HG02642 (cell line): Measurements from ENCODE around the gene TOR4A.

Experiments
- ATAC-seq: cut with Tn5 transposase; IDR thresholded peaks from one replicate; pipeline ENCODE4 v1.9.1; 2021; ENCODE audit warnings: mild to moderate bottlenecking; ENCODE audit not compliant: unreplicated experiment, poor library complexity

TOR4A gene

DNA sequence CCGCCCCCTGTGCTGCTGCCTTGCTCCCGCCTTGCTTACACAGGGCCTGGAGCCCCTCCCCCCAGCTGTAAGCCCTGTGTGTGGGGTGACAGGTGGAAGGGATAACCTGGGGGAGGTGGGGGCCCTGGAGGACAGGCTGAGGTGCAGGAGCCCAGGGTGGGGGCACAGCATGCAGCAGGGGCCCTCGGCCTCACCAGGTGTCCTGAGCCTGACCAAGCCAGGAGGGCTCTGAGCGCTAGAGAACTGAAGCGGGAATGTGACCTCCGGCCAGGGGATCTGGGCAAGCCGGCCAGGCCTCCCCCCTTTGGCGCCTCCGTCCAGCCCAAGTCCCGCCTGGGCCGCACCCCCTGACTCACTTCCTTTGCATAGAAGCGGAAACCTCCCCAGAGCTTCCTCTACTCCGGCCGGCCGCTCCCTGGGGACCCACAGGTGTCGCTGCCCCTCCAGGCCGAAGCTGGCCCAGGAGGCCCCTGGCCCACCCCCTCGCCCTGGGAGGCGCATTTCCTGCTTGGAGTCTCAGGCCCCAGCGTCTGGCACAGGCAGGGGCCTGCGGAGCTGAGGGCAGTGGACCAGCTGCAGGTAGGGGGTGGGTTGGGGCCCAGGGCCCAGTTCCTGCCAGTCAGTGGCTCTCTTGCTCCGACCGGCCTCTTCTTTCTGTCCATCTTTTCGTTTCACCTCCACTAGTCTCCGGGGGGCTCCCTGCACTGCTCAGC is at the start of gene TOR4A:
Gene TOR4A, plus strand, starts transcription at position 398 of the 713 bp plus-strand sequence. CDS start 964 bp downstream, outside the sequence.
- peak; percentile 60 for ATAC-seq

DNA sequence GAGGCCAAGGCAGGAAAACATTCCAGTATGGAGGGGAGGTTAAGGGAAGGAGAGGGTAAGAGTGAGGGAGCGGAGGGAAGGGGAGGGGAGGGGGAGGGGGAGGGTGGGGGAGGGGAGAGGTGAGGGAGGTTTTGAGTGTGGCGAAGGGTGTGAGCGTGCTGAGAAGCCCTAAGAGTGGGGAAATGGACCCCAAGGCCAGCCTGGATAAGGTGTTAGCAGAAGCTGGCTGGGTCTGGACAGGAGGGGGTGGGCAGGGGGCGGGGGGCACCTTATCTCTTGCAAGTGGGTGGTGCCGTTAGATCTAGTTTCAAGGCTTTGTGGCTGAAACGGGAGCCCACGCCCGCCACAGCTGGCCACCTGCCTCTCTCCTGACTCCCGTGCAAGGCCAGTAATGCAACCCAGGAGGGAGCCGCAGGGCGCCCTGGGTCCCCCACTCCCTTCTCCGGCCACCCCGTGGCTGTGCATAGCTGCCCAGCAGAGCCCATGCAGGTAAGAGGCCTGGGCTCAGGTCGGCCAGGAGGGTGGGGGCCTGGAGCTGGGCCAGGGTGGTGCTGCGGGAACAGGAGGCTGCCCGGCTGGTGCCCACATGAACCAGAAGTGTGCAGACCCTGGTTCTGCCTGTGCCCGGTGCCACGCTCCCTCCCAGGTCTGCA is 49.5 kb upstream of the TOR4A start:
- ATAC-seq: no peak

DNA sequence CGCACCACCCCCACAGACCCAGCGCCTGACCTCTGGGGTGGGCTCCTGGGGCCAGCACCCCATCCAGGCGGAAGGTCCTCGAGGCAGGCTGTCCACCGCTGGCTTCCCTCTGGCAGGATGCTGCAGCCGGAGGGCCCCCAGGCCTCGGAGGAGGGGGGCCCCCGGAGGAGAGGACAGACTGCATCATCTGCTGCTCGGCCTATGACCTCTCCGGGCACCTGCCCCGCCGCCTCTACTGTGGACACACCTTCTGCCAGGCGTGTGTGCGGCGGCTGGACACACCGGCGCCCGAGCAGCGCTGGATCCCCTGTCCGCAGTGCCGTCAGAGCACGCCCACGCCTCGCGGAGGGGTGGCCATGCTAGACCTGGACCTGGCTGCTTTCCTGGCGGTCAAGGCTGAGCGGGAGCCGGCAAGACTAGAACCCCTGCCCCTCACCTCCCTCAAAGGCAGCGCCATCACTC is 49.0 kb upstream of the TOR4A start:
- ATAC-seq: no peak

DNA sequence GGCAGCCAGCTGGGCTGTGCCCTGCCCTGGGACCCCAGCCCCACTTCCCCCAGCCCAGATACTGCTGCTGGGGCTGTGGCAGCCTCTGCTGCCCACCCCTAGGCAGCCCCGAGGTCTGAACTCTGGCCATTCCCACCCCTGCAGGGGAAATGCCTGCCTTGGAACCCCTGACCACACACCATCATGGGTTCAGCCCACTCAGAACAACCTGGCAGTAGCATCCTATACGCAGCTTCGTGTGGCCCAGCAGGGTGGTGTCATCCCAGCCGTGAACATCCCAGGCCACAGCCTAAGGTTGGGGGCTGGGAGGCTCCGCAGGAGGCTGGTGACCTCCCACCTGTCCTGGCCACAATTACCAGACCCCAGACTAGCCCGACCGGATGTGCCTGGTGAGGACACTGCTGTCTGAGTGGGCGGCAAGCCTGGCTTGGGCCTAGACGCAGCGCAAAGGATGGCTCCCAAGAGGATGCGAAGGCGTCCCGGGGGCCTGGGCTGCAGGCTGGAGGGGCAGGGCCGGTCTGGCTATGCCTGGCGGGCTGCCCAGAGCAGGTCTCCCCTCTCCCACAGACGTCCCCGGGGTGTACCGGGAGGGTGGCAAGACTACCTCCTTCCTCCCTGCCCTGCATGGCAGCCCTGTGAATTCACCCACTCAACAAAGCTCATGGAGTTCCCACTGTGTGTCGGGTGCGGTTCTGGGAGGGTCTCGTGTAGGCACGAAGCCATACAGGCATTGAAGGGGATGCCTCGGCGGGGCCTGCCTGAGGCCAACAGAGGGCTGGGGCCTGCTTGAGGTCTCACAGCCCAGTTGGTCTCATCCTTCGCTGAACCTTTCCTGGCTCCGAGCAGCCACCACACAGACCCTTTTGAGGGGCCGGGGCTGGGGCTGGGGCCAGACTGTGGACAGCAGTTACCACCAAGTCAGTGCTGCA is 48.3 kb upstream of the TOR4A start:
- no peak for ATAC-seq

DNA sequence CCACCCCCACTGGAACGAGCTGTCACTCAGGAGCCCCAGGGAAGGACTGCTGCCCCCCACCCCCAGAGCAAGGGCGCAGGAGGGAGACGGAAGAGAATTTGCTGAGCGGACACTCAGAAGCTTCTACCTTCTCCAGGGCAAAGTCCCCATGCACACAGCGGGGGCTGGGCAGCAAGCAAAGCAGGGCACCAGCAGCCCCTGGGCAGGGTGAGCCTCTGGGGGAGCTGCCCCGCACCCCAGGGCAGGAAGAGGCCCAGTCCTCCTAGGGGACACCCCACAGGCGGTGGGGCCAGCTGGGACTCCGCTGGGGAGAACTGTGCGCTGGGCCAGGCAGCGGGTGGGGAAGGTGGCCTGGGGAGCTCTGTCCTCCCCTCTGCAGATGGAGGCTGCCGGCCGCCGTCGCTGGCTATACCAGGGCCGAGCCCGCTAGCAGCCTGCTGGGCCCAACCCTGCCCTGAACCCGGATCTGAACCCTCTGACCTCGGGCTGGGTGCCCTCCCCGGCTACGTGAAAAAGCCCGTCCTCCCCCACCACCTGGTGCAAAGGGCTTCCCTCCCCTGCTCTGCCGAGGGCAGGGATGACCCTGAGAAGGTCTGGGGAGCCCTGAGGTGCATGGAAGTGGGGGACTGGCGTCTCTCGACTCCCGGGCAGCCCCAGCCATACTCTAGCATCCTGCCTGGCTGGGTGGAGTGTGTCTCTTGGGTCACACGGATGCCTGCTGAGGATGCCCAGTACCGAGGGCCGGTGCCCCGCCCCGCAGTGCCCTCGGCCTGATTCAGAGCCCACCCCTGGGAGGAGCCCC is 47.4 kb upstream of the TOR4A start:
- no peak for ATAC-seq

DNA sequence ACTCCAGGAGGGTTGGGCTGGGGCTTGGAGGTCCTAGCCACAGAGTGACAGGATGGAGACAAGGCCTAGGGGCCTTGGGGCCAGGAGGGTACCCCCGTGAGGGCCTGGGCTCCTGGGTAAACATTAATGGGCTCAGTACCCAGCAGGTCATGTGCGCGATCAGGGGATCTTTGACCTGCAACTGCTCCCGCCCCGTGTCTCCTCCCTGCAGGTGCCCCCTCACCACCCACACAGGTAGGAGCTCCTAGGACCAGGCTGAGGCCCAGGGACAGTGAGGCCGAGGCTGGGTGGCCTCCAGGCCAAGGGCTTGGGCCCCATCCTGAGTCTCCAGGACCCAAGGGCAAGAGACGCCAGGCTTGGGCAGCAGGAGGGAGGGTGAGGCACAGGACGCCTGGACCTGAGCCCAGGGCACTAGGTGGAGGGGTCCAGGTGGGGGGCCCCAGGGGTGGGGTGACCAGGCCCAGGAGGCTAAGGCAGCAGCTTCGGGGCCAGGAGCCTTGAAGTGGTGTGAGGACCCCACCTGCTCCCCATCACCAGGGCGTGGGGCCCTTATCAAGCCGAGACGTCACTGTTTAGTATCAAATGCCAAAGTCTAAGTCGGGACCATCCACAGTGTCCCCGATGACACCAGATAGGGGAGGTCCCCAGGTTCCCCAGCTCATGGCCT is 46.7 kb upstream of the TOR4A start, which contains the start of gene SLC34A3:
Gene SLC34A3, plus strand, starts transcription at position 197 of the 667 bp plus-strand sequence. CDS start 802 bp downstream, outside the sequence.
- ATAC-seq: no peak

DNA sequence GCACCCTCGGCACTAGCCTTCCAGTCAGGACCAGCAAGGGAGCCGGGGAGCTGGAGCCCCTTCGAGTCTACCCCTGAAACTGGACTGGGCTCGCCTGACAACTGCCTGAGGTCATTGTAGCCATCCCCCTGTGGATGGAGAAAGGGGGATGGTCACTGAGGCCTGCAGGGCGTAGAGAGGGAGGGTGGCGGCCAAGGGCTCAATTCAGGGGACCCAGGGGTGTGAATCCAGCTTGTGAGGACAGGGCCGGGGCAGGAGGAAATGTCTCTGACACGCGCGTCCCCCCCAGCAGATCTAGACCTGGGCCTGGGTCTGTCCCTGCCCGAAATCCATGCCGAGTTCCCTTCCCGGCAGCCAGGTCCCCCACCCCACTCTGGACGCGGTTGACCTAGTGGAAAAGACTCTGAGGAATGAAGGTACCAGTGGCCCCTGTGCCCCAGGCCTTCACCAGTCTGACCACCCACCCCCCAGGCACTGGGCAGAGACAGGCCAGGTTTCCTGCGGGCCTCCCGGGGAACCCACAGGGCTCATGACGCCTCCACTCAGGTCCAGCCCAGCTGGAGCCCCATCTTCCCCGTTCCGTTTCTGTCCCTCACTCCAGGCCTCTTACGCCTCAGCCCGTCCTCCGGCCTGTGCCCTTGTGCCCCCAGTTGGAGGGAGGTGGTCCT is 46.0 kb upstream of the TOR4A start:
- ATAC-seq: no peak

DNA sequence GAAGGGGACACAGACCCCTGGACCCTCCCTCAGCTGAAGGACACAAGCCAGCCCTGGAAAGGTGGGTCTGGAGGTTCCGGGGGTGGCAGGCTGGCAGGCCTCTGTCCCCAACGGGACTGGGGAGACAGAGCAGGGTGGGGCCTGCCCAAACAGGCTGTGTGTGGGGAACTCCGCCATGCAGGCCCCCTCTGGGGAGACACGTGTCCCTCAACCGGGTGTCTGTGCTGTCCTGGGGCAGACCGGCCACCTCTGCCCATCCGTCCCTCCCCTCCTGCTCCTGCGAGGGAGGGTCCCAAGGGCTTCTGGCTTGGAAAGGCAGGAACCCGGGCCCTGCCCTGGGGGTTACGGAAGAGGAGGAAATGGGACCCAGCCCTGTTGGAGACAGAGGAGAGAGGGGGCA is 45.4 kb upstream of the TOR4A start:
- no peak for ATAC-seq

DNA sequence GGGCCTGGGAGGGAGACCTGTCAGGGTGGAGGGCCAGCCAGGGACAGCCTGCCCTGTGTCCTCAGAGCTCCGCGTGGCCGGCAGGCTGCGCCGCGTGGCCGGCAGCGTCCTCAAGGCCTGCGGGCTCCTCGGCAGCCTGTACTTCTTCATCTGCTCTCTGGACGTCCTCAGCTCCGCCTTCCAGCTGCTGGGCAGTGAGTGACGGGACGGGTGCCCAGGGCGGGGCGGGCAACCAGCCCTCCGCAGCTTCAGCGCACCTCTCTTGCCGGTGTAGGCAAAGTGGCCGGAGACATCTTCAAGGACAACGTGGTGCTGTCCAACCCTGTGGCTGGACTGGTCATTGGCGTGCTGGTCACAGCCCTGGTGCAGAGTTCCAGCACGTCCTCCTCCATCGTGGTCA is 45.0 kb upstream of the TOR4A start:
- ATAC-seq: no peak

DNA sequence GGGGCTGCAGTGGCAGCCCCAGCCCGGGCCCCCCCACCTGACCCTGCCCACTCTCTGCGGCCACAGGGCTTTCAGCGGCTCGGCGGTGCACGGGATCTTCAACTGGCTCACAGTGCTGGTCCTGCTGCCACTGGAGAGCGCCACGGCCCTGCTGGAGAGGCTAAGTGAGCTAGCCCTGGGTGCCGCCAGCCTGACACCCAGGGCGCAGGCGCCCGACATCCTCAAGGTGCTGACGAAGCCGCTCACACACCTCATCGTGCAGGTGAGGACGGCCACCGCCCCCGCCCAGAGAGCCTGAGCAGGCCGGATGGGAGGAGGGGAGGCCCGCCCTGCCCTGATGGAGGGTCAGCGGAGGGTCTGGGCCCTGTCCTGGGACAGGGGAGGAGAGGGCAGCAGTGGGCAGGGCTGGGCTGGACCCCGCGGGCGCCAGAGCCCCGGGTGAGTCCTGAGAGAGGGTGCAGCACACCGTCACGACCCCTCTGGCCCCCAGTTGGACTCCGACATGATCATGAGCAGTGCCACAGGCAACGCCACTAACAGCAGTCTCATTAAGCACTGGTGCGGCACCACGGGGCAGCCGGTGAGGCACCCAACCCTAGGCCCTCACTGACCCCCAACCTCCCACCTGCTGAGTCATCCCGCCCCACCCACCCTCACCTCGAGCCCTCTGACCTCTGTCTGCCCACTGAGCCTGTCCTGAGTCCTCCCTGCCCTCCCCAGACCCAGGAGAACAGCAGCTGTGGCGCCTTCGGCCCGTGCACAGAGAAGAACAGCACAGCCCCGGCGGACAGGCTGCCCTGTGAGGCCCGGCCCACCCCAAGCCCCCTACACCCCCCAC is 44.2 kb upstream of the TOR4A start:
- ATAC-seq: no peak

DNA sequence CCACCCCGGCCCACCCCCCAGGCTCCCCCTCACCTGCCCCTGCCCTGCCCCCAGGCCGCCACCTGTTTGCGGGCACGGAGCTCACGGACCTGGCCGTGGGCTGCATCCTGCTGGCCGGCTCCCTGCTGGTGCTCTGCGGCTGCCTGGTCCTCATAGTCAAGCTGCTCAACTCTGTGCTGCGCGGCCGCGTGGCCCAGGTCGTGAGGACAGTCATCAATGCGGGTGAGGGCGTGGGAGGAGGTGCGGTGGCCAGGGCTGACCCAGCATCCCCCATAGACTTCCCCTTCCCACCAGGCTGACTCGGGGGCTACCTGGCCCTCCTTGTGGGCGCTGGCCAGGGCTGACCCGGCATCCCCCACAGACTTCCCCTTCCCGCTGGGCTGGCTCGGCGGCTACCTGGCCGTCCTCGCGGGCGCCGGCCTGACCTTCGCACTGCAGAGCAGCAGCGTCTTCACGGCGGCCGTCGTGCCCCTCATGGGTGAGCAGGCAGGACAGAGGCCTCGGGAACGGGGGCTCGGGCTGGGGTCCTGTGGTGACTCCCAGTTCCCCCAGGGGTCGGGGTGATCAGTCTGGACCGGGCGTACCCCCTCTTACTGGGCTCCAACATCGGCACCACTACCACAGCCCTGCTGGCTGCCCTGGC is 43.4 kb upstream of the TOR4A start:
- ATAC-seq: no peak

DNA sequence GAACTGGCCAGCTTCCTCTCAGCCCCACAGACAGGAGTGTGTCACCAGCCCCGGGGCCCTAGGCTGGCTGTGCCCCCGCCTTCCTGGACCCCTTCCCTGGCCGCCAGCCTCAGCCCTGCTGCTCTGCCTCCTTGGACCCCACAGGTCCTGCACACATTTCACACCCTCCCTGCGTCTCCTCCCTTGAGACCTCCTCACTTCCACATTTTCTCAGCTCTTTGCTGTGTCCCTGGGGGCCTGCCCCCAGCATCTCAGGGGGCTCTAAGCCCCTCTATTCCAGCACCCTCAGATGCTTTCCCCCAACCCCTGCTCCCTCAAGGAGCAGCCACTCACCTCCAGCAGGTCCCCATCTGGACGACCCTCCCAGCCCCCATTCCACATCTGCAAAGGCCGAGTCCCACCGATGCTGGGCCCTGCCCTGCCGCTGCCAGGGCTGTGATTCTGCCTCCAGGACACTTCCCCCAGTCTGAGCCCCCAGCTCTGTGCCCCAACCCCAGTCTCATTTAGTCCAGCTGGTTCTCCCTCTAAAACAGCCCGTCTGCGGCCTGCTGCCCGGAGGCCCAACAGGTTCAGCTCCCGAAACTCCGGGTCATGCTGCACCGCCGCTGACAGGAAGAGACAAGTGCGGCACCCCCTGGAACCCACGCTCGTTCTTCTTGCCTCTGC is 42.6 kb upstream of the TOR4A start:
- no peak for ATAC-seq

DNA sequence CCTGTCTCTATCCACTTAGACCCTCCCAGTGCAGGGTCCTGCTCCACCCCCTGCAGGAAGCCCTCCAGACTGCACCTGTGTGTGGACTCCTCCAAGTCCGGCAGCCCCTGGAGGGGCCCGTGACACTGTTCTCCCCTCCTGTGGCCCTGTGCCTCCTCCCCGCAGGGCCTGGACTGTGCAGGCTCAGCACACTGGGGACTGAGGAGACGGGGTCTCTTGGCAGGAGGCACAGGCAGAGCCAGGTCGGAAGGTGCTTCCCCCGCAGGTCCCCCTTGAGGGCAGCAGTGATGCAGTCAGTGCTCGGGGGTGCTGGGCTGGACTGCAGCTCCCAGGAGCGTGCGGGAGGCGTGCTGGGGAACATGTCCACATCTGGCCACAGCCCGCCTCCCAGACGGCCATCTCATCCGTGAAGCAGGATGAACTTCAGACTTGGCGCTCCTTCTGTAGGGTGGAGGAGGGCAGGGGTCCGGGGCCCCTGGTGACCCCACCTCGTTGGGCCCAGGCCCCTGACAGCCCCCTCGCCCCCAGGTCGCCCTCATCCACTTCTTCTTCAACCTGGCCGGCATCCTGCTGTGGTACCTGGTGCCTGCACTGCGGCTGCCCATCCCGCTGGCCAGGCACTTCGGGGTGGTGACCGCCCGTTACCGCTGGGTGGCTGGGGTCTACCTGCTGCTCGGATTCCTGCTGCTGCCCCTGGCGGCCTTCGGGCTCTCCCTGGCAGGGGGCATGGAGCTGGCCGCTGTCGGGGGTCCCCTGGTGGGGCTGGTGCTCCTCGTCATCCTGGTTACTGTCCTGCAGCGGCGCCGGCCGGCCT is 41.9 kb upstream of the TOR4A start:
- no peak for ATAC-seq

DNA sequence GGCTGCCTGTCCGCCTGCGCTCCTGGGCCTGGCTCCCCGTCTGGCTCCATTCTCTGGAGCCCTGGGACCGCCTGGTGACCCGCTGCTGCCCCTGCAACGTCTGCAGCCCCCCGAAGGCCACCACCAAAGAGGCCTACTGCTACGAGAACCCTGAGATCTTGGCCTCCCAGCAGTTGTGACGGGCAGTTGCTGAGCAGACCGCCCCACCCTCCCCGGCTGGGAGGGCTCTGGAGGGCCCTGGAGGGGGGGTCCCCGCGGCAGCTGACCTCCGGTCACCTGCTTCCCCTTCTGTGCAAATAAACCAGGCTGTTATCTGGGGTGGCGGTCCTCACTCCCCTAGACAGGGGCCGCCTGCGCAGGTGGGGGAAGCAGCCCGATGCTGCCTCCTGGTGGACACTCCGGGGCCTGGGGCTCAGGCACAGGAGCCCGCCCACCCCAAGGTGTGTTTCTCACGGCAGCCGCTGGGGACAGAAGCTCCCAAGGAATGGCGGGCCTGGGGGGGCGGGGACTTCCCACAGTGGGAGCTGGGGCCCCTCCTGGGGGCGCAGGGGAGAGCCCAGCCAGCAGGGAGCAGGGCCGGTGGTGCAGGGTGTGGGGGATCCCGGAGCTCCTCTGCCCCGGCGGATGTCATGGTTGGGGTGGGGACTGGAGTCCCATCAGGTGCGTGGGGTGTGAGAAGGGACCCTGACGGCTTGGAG is 41.1 kb upstream of the TOR4A start:
- no peak for ATAC-seq

DNA sequence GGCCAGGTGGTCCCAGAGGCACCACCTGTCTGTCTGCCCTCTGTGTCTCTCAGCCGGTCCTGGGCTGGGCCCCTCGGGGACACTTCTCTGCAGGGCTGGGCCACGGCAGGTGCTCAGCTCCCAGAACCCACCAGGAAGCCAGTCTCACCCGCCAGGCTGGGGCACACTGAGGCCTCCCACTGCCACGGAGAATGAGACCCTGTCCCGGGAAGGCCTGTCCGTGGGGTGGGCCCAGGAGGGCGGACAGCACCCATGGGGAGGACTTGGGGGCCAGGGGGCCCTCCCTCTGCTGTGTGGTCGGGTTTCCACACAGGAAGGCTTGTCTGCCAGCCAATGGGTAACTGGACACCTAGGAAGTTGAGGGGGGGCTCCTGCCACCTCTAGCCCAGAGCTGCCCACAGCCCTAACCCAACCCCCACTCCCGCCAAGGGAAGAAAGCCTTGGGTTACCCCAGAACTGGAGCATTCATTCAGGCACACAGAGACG is 40.5 kb upstream of the TOR4A start:
- no peak for ATAC-seq
